HCT116 (cell line): Measurements from ENCODE around the gene GPSM3. TPM values are rescaled to one million over a fixed set of nuclear protein-coding genes. Genes with fewer than 3 reads are reported as not detected.

ENCODE experiments used
- ATAC-seq: fragments of 200-7000 bp; cut with Tn5 transposase; 2 replicates; pipeline ENCODE4 v1.9.1; 2020; ENCODE audit warnings: mild to moderate bottlenecking, moderate library complexity
- BruUV-seq: library from RNA; stranded (reverse); fragments of 400-500 nt; replicated peaks from 2 replicates; lab custom pipeline; 2021; lab: Mats Ljungman, UMichigan
- CTCF ChIA-PET: fragments of 300-600 bp; sonication (Branson Sonifier 250); formaldehyde crosslinking; loops from one replicate; lab custom pipeline; 2021; ENCODE audit warnings: antibody characterized with exemption; lab: Charles Lee
- POLR2A ChIA-PET: fragments of 300-600, 350-600 bp; sonication (Branson Sonifier 250); formaldehyde crosslinking; loops from one replicate; lab custom pipeline; 2021; ENCODE audit warnings: antibody characterized with exemption; lab: Charles Lee
- RAD21 ChIA-PET, 2 experiments: fragments of 300-600 bp; sonication (Branson Sonifier 250); formaldehyde crosslinking; loops; one replicate each; lab custom pipeline; 2023; ENCODE audit warnings: low total read pairs in 2 of 2; ENCODE audit not compliant: uncharacterized antibody in 2 of 2, unreplicated experiment in 2 of 2, low non-redundant PET in 1 of 2; lab: Charles Lee
- DNase-seq: peaks from one replicate; pipeline ENCODE4 v3.0.0-alpha.2; 2010; ENCODE audit warnings: low read depth, low spot score
- H2AFZ ChIP-seq: fragments of 200-600 bp; shearing (Covaris generic), sonication (generic); 2 replicates; pipeline ENCODE4 v1.6.1; 2017; ENCODE audit warnings: low read depth, mixed run types, mixed read lengths, antibody characterized with exemption, low read length; ENCODE audit not compliant: poor library complexity, severe bottlenecking
- H3K27ac ChIP-seq: 2 replicates; pipeline ENCODE4 v1.5.1; 2012; ENCODE audit warnings: low read depth, low read length
- H3K27me3 ChIP-seq: fragments of 200-600 bp; sonication (generic); 2 replicates; pipeline ENCODE4 v1.6.1; 2016; ENCODE audit warnings: mixed run types, low read length, mixed read lengths; ENCODE audit not compliant: insufficient read depth
- H3K36me3 ChIP-seq, 2 experiments: fragments of 200-500 bp in 1 of 2; fragments of 200-600 bp in 1 of 2; sonication (Bioruptor generic) in 1 of 2; sonication (generic) in 1 of 2; 2 replicates each; pipeline versions ENCODE4 v1.5.1 to v1.6.1; 2014 to 2016; ENCODE audit warnings: low read length in 2 of 2, inconsistent platforms in 1 of 2, mixed read lengths in 1 of 2, mixed run types in 1 of 2; ENCODE audit not compliant: insufficient read depth in 2 of 2, control insufficient read depth in 1 of 2
- H3K4me1 ChIP-seq, 2 experiments: fragments of 200-600 bp in 1 of 2; sonication (generic) in 1 of 2; 2 replicates each; pipeline versions ENCODE4 v1.5.1 to v1.6.1; 2012 to 2017; ENCODE audit warnings: low read length in 2 of 2, inconsistent platforms in 1 of 2, mild to moderate bottlenecking in 1 of 2, mixed read lengths in 1 of 2, mixed run types in 1 of 2, moderate library complexity in 1 of 2; ENCODE audit not compliant: insufficient read depth in 2 of 2, control insufficient read depth in 1 of 2
- H3K4me2 ChIP-seq: fragments of 200-600 bp; sonication (generic); 2 replicates; pipeline ENCODE4 v1.6.1; 2017; ENCODE audit warnings: mixed run types, low read length, mixed read lengths
- H3K4me3 ChIP-seq, 2 experiments: fragments of 200-600 bp in 1 of 2; sonication (generic) in 1 of 2; replicated peaks in 1 of 2; 2 replicates each; pipeline ENCODE4 v1.5.1; 2011 to 2016; ENCODE audit warnings: low read length in 2 of 2, control low read depth in 1 of 2, low read depth in 1 of 2, mild to moderate bottlenecking in 1 of 2, mixed read lengths in 1 of 2, mixed run types in 1 of 2
- H3K79me2 ChIP-seq: fragments of 200-600 bp; sonication (generic); 2 replicates; pipeline ENCODE4 v1.6.1; 2017; ENCODE audit warnings: mild to moderate bottlenecking, mixed run types, low read length, moderate library complexity, mixed read lengths; ENCODE audit not compliant: insufficient read depth
- H3K9ac ChIP-seq: fragments of 200-600 bp; sonication (generic); 2 replicates; pipeline ENCODE4 v1.6.1; 2016; ENCODE audit warnings: low read length, mixed read lengths
- H3K9me2 ChIP-seq: fragments of 200-600 bp; sonication (generic), shearing (Covaris generic); 2 replicates; pipeline ENCODE4 v1.6.1; 2017; ENCODE audit warnings: mixed run types, mild to moderate bottlenecking, moderate library complexity; ENCODE audit not compliant: insufficient read depth
- H3K9me3 ChIP-seq, 2 experiments: fragments of 200-500 bp in 1 of 2; fragments of 200-600 bp in 1 of 2; sonication (Bioruptor generic) in 1 of 2; sonication (generic) in 1 of 2; 2 replicates each; pipeline ENCODE4 v1.6.1; 2014 to 2017; ENCODE audit warnings: low read length in 2 of 2, mixed read lengths in 2 of 2, inconsistent platforms in 1 of 2, low read depth in 1 of 2, mild to moderate bottlenecking in 1 of 2, mixed run types in 1 of 2, moderate library complexity in 1 of 2; ENCODE audit not compliant: control insufficient read depth in 1 of 2, insufficient read depth in 1 of 2
- H4K20me1 ChIP-seq: fragments of 200-600 bp; sonication (generic), shearing (Covaris generic); 2 replicates; pipeline ENCODE4 v1.6.1; 2017; ENCODE audit warnings: mixed run types, mild to moderate bottlenecking, moderate library complexity; ENCODE audit not compliant: insufficient read depth
- ATF3 ChIP-seq: IDR thresholded peaks from 2 replicates; pipeline ENCODE4 v1.6.1; 2012
- CEBPB ChIP-seq: IDR thresholded peaks from 2 replicates; pipeline ENCODE4 v1.6.1; 2012; ENCODE audit warnings: low read depth
- CTCF ChIP-seq, 3 experiments: fragments of 200-600 bp in 1 of 3; sonication (generic) in 1 of 3; IDR thresholded peaks in 2 of 3; conservative IDR thresholded peaks in 1 of 3; 2 replicates each; pipeline ENCODE4 v1.5.1; 2012 to 2017; ENCODE audit warnings: low read depth in 2 of 3, low read length in 2 of 3, antibody characterized with exemption in 1 of 3, borderline replicate concordance in 1 of 3, control low read depth in 1 of 3, mild to moderate bottlenecking in 1 of 3, mixed read lengths in 1 of 3, mixed run types in 1 of 3, moderate library complexity in 1 of 3; ENCODE audit not compliant: insufficient read depth in 1 of 3
- EGR1 ChIP-seq: IDR thresholded peaks from 2 replicates; pipeline ENCODE4 v1.6.1; 2012; ENCODE audit warnings: low read depth
- intact Hi-C: fragments of 100-400 bp; cut with micrococcal nuclease; formaldehyde crosslinking; loops from 2 replicates; pipeline ENCODE4 v1.10.0; 2022
- total RNA-seq: library from RNA; stranded (reverse); gene quantifications from one replicate; pipeline ENCODE4 v1.2.1, GENCODE V29; 2021; ENCODE audit not compliant: unreplicated experiment

GPSM3 gene
- total RNA-seq, 1 experiment from 2014 or later = 1.2 TPM

GRCh38 chr6:32148289-32149091 is 44.0 kb downstream of the GPSM3 start:
- peaks cover 7 to 15% of the 10 kb centered on the region in 2 experiments; a peak in 3 of 4 replicates for H3K4me1 ChIP-seq
- CTCF ChIA-PET = no interaction called here
- H3K9me2 ChIP-seq = no peaks in the 10 kb centered on the region
- no TSS peak for BruUV-seq
- DNase-seq (no peak), ATAC-seq (peak; percentile 34; the same call in 1 of the 2 replicates)
- H3K4me3 ChIP-seq = no peak overlapping the region
- H4K20me1 ChIP-seq = no peaks in the 10 kb centered on the region
- H3K9me3 ChIP-seq = no peaks in the 10 kb centered on the region
- no peaks in the 10 kb centered on the region for H3K79me2 ChIP-seq
- POLR2A ChIA-PET = no interaction called here
- no peak overlapping the region for H3K27ac ChIP-seq
- no peak overlapping the region for H3K4me2 ChIP-seq
- no peaks in the 10 kb centered on the region for H3K27me3 ChIP-seq
- H3K9ac ChIP-seq = no peak overlapping the region
- no peak overlapping the region for H2AFZ ChIP-seq
- TF ChIP-seq CTCF (IDR thresholded peaks at IDR 0.05 in 2 of 3, conservative IDR thresholded peaks at IDR 0.05 in 1 of 3; ENCODE audit: borderline replicate concordance in 1 of 3, insufficient read depth in 1 of 3, low read depth in 2 of 3, low read length in 2 of 3) (0 out of 6 replicates have a peak, but pooled peaks of 1 of the 3 experiments have one; percentile 18), ATF3 (no peak), CEBPB (no peak), EGR1 (no peak)
- RAD21 ChIA-PET = no interaction called here
- H3K36me3 ChIP-seq = no peaks in the 10 kb centered on the region
- intact Hi-C loops = no loop called here
